ENCODE measurements around the gene EPB41L2. TPM values are rescaled to one million over a fixed set of nuclear protein-coding genes. Genes with fewer than 3 reads are reported as not detected.

Gene EPB41L2
- total and polyA plus RNA-seq, 10 donors, result 19.3 to 210 (median 123) TPM

GRCh38 chr6:131040866-131041265 lies 22.2 kb downstream of the EPB41L2 start:
- intact Hi-C loops (cut with DNase I; ENCODE audit: low total_unique reads), result no loop called here
- H3K36me3 ChIP-seq, result no peaks in the 10 kb centered on the region
- no peak overlapping the region for H3K27ac ChIP-seq
- 76 to 89% (median 84%) methylated on average over 4 of the region's 4 CpGs for whole genome bisulfite sequencing, 5 donors
- no peaks in the 10 kb centered on the region for H3K9me3 ChIP-seq
- no peak for DNase-seq
- H3K27me3 ChIP-seq (replicated peaks in 1 of 7), result no peaks in the 10 kb centered on the region
- H3K4me3 ChIP-seq, result no peak overlapping the region
- TF ChIP-seq POLR2AphosphoS5 (IDR thresholded peaks at IDR 0.05) (no peak), POLR2A (IDR thresholded peaks at IDR 0.05) (no peak), CTCF (IDR thresholded peaks at IDR 0.05 in 8 of 11, conservative IDR thresholded peaks at IDR 0.05 in 3 of 11) (no peak)
- peaks cover 0 to 21% (median 1%) of the 10 kb centered on the region in 6 donors for H3K4me1 ChIP-seq

- Histone ChIP-seq H3K4me3 (no peak overlapping the region), H3K36me3 (no peaks in the 10 kb centered on the region), H3K4me1 (peaks cover 0 to 21% (median 1%) of the 10 kb centered on the region in 6 donors), H3K9me3 (no peaks in the 10 kb centered on the region), H3K27me3 (replicated peaks in 1 of 7) (no peaks in the 10 kb centered on the region), H3K27ac (peak overlapping the region in 1 of 8 donors; percentile 3)
- WGBS, 5 donors, result 74 to 87% (median 84%) methylated on average over 4 of the region's 4 CpGs
- no peak for TF ChIP-seq POLR2AphosphoS5 (IDR thresholded peaks at IDR 0.05)
- TF ChIP-seq CTCF (IDR thresholded peaks at IDR 0.05 in 8 of 11, conservative IDR thresholded peaks at IDR 0.05 in 3 of 11), result no peak
- no peak for TF ChIP-seq POLR2A (IDR thresholded peaks at IDR 0.05)
- intact Hi-C loops (cut with DNase I; ENCODE audit: low total_unique reads), result no loop called here
- DNase-seq, result no peak
Measured at GRCh38 chr6:131039345-131039680, 23.7 kb downstream of the EPB41L2 start.

- H3K27ac ChIP-seq, result peak overlapping the region in 1 of 8 donors; percentile 3
- H3K27me3 ChIP-seq (replicated peaks in 1 of 7), result no peaks in the 10 kb centered on the region
- WGBS, 5 donors, result 55 to 82% (median 73%) methylated on average over 5 of the region's 5 CpGs
- intact Hi-C loops (cut with DNase I; ENCODE audit: low total_unique reads), result no loop called here
- no peak for DNase-seq
- no peak overlapping the region for H3K4me3 ChIP-seq
- TF ChIP-seq POLR2AphosphoS5 (IDR thresholded peaks at IDR 0.05), result no peak
- no peak for TF ChIP-seq CTCF (IDR thresholded peaks at IDR 0.05 in 8 of 11, conservative IDR thresholded peaks at IDR 0.05 in 3 of 11)
- no peak for TF ChIP-seq POLR2A (IDR thresholded peaks at IDR 0.05)
- H3K4me1 ChIP-seq, result peaks cover 0 to 21% (median 1%) of the 10 kb centered on the region in 6 donors
- no peaks in the 10 kb centered on the region for H3K9me3 ChIP-seq
- no peaks in the 10 kb centered on the region for H3K36me3 ChIP-seq
Measured at GRCh38 chr6:131038597-131039344, 24.3 kb downstream of the EPB41L2 start.

GRCh38 chr6:131037194-131037897 lies 25.7 kb downstream of the EPB41L2 start:
- intact Hi-C loops (cut with DNase I; ENCODE audit: low total_unique reads), result no loop called here
- Histone ChIP-seq H3K4me3 (no peak overlapping the region), H3K27me3 (replicated peaks in 1 of 7) (no peaks in the 10 kb centered on the region), H3K27ac (no peak overlapping the region), H3K9me3 (no peaks in the 10 kb centered on the region), H3K36me3 (no peaks in the 10 kb centered on the region), H3K4me1 (peaks cover 0 to 21% (median 1%) of the 10 kb centered on the region in 6 donors)
- 81 to 91% (median 83%) methylated on average over 8 of the region's 8 CpGs for WGBS, 5 donors
- no peak for DNase-seq
- TF ChIP-seq POLR2A (IDR thresholded peaks at IDR 0.05), result no peak
- no peak for TF ChIP-seq POLR2AphosphoS5 (IDR thresholded peaks at IDR 0.05)
- TF ChIP-seq CTCF (IDR thresholded peaks at IDR 0.05 in 8 of 11, conservative IDR thresholded peaks at IDR 0.05 in 3 of 11), result no peak

All from spleen (tissue), 11 donors.